ENCODE measurements around the gene MCTS1. TPM values are rescaled to one million over a fixed set of nuclear protein-coding genes. Genes with fewer than 3 reads are reported as not detected.
"Not testable (repeated sequence)": the region's sequence is repeated elsewhere in the genome, so short reads cannot be mapped to it uniquely, and the experiment has no call there.

MCTS1 gene, protein sequence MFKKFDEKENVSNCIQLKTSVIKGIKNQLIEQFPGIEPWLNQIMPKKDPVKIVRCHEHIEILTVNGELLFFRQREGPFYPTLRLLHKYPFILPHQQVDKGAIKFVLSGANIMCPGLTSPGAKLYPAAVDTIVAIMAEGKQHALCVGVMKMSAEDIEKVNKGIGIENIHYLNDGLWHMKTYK
- total RNA-seq = 28.1 TPM

- peak; percentile 86 for DNase-seq (ENCODE audit: low spot score)
These were observed at the start of gene MCTS1 for GRCh38 chrX:120603707-120604360. TSS of gene MCTS1 (plus strand) at chrX:120604101. CDS start at chrX:120604237, 136 bp downstream.

GRCh38 chrX:120556251-120556650 lies 47.6 kb upstream of the MCTS1 start:
- DNase-seq (ENCODE audit: low spot score) = no peak

GRCh38 chrX:120559804-120560203 lies 44.1 kb upstream of the MCTS1 start:
- DNase-seq (ENCODE audit: low spot score) = no peak

GRCh38 chrX:120560405-120560841 lies 43.5 kb upstream of the MCTS1 start:
- peak; percentile 16 for DNase-seq (ENCODE audit: low spot score)

- peak; percentile 92 for DNase-seq (ENCODE audit: low spot score)
These were observed 42.9 kb upstream of the MCTS1 start, which contains the start of gene CUL4B for GRCh38 chrX:120560842-120561633. TSS of gene CUL4B (minus strand) at chrX:120560962. CDS start at chrX:120560638, 324 bp downstream.

GRCh38 chrX:120561634-120562568 lies 42.0 kb upstream of the MCTS1 start:
- DNase-seq (ENCODE audit: low spot score) = no peak

GRCh38 chrX:120562569-120562926 lies 41.4 kb upstream of the MCTS1 start:
- no peak for DNase-seq (ENCODE audit: low spot score)

- DNase-seq (ENCODE audit: low spot score) = no peak
These were observed 39.0 kb upstream of the MCTS1 start for GRCh38 chrX:120564925-120565324.

GRCh38 chrX:120566817-120567216 lies 37.1 kb upstream of the MCTS1 start:
- DNase-seq (ENCODE audit: low spot score) = no peak

- no peak for DNase-seq (ENCODE audit: low spot score)
These were observed 35.9 kb upstream of the MCTS1 start for GRCh38 chrX:120568035-120568434.

- DNase-seq (ENCODE audit: low spot score) = no peak
These were observed 35.3 kb upstream of the MCTS1 start for GRCh38 chrX:120568609-120569008.

GRCh38 chrX:120570011-120570600 lies 33.8 kb upstream of the MCTS1 start:
- DNase-seq (ENCODE audit: low spot score) = no peak

DNA sequence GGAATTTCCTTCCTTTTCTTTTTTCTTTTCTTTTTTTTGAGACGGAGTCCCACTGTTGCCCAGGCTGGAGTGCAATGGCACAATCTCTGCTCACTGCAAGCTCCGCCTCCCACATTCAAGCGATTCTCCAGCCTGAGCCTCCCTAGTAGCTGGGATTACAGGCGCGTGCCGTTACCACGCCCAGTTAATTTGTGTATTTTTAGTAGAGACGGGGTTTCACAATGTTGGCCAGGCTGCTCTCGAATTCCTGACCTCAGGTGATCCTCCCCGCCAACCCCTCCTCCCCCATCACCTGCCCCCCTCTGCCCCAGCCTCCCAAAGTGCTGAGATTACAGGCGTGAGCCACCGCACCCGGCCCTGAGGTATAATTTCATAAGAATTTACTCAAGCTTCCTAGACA lies 30.1 kb upstream of the MCTS1 start:
- not testable (repeated sequence) for DNase-seq (ENCODE audit: low spot score)

DNA sequence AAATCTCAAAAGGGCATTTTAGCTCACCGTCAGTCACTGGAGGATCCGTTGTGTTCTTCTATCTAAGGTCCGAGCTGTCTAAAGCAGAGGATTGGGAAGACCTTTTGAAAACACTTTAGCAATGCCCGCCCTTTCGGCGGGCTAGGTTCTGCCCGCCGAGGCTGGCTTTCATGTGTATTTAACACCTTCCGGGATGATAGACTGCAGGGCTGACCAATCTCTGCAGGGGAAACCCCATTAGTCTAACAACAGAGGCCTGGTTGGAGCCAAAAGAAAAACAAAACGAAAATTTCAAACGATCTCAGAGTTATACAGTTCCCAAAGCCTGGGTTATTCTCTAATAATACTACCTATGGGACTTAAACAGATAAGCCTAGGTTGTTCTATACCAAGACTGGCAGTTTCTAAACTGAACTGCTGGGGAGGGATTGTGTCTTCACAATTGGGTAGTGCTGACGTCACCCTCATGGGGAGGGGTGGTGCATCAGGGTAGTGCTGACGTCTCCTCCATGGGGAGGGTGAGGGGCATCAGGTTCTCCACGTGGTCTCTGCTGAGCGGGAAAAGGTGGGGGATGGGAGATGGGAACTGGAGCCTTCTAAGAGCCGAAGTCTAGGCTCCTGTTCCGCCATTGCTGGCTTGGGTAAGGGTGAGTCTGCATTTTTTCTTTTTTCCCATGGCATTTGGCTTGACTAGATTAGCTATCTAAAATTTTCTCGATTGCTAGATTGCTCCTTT lies 28.4 kb upstream of the MCTS1 start:
- no peak for DNase-seq (ENCODE audit: low spot score)

GRCh38 chrX:120585702-120586101 lies 18.2 kb upstream of the MCTS1 start:
- no peak for DNase-seq (ENCODE audit: low spot score)

DNA sequence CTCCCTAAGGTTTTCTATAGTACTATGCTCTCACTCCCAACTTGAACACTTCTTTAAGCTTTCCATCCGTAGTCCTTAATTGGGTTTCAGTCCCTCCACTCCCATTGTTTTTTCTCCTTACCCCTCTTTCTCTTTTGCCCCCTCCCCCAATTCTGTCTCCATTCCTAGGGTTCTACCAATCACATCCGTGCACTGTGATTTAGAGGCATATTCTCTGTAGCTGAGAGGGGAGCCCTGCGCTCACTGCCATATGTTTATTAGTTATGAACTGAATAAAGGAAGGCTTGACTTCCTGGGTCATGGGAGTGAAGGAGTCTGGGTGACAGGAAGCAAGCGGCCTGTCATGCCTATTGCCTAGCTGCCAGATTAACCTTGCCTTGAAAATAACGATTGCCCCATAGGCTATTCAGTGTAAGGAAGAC lies 471 bp downstream of the MCTS1 start:
- DNase-seq (ENCODE audit: low spot score) = no peak

- DNase-seq (ENCODE audit: low spot score) = no peak
These were observed 8.2 kb downstream of the MCTS1 start for GRCh38 chrX:120612086-120612485.

- DNase-seq (ENCODE audit: low spot score) = no peak
These were observed 10.9 kb downstream of the MCTS1 start for GRCh38 chrX:120614816-120615215.

DNA sequence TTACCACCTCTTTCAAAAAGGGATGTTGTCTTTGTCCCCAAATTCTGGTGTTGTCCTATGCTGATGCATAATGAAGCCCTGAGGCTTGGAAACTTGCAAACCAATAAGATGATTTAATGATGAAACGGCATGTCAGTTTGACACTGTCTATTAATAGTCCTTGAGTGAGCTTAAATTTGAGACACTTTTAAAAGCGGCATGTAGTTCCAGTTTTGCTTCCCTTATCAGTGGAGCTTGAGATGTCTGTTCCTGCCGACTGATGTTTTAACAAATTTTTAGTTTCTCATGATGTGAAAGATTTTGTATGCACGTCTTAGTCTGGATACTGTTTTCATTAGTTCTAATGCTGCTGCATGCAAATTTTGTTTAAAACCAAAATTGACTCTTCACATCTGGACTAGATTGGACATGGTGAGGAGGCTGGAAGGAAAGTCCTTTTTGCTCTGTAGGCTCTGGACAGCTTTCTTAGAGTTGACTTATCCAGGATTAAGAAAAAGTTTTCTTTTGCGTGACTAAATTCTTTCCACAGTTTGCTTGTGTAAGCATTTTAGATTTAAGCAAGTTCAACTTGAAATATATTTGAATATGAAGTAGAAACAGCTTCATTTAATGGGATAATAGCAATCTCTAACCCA lies 14.2 kb downstream of the MCTS1 start:
- DNase-seq (ENCODE audit: low spot score) = no peak

DNA sequence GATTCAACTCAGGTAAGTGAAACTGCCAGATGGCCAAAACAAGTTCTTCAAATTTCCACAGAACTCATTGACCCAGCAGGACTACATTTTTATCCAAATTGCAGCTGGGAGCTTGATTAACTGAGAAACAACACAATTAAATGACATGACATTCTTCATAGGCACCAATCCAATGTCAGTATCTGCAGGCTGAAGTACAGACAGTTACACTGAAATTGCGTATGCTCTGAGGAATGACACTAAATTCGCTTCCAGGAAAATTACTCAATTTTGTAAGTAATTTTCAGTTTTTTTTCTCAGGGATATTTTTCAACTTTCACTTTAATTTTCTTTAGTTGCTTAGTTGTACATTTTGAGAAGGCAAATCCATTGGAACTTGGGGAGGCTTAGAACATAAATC lies 21.5 kb downstream of the MCTS1 start:
- no peak for DNase-seq (ENCODE audit: low spot score)

Measured in mucosa of gallbladder (tissue), 1 donor.